ENCODE data around the gene POM121L2. TPM values are rescaled to one million over a fixed set of nuclear protein-coding genes. Genes with fewer than 3 reads are reported as not detected.

The POM121L2 gene
- total and polyA plus RNA-seq, 9 of the 15 experiments (the other 6 are each of a cell fraction or from before 2014, with no cell fraction given) = 0.23 to 0.45 TPM; not detected in 7

DNA sequence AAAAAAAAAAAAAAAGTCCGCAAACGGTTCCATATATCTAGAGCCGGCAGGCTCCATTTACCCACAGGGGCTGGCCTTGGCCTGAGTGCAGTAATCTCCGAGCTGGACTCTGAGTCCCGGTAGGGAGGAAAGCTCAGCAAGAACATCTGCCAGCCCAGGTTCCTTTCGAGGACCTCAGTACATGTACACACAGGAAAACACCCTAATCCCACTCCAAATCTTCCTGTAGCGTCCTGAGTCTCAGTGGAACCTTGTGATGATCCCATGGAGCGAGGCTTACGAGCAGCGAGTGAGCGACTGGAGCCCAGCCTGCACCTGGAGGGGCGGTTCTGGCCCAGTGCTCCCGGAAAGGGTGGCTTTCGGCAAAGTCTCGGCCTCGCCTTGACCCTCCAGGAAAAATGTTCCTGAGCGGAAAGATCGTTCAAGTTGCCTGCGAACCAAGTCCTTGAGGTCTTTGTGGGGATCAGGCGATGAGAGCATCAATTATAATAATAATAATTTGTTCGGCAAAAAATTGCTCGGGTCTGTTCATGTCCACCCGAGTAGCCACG is 32.5 kb downstream of the POM121L2 start (continued):
- TF ChIP-seq ZNF551 (CRISPR knock-in tag; IDR thresholded peaks at IDR 0.05) = no peak
- TF ChIP-seq DNMT1 (IDR thresholded peaks at IDR 0.05) = no peak
- TF ChIP-seq POLR2H (tag; IDR thresholded peaks at IDR 0.05; ENCODE audit: low read depth) = 0 out of 2 replicates have a peak, but pooled peaks have one; percentile 20
- TF ChIP-seq, protein P1, sequence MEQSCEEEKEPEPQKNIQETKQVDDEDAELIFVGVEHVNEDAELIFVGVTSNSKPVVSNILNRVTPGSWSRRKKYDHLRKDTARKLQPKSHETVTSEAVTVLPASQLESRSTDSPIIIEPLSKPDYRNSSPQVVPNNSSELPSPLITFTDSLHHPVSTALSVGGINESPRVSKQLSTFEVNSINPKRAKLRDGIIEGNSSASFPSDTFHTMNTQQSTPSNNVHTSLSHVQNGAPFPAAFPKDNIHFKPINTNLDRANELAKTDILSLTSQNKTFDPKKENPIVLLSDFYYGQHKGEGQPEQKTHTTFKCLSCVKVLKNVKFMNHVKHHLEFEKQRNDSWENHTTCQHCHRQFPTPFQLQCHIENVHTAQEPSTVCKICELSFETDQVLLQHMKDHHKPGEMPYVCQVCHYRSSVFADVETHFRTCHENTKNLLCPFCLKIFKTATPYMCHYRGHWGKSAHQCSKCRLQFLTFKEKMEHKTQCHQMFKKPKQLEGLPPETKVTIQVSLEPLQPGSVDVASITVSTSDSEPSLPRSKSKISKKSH (CRISPR knock-in tag; IDR thresholded peaks at IDR 0.05) = no peak
- TF ChIP-seq EP400 (IDR thresholded peaks at IDR 0.05) = no peak; the same call in 1 of the 2 replicates
- no peak for TF ChIP-seq CEBPG (CRISPR knock-in tag; IDR thresholded peaks at IDR 0.05)
- TF ChIP-seq CEBPG (tag; conservative IDR thresholded peaks at IDR 0.05 in 1 of 2, IDR thresholded peaks at IDR 0.05 in 1 of 2) = no peak; a peak in 1 of 4 replicates
- no peak for TF ChIP-seq HBP1 (CRISPR knock-in tag; IDR thresholded peaks at IDR 0.05)
- TF ChIP-seq, protein P2, sequence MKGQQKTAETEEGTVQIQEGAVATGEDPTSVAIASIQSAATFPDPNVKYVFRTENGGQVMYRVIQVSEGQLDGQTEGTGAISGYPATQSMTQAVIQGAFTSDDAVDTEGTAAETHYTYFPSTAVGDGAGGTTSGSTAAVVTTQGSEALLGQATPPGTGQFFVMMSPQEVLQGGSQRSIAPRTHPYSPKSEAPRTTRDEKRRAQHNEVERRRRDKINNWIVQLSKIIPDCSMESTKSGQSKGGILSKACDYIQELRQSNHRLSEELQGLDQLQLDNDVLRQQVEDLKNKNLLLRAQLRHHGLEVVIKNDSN (CRISPR knock-in tag; IDR thresholded peaks at IDR 0.05) = no peak
- peak; percentile 41; the same call in 1 of the 2 replicates for TF ChIP-seq GABPB1 (CRISPR knock-in tag; IDR thresholded peaks at IDR 0.05)
- TF ChIP-seq ZNF717 (CRISPR knock-in tag; IDR thresholded peaks at IDR 0.05) = no peak
- TF ChIP-seq, protein P3, sequence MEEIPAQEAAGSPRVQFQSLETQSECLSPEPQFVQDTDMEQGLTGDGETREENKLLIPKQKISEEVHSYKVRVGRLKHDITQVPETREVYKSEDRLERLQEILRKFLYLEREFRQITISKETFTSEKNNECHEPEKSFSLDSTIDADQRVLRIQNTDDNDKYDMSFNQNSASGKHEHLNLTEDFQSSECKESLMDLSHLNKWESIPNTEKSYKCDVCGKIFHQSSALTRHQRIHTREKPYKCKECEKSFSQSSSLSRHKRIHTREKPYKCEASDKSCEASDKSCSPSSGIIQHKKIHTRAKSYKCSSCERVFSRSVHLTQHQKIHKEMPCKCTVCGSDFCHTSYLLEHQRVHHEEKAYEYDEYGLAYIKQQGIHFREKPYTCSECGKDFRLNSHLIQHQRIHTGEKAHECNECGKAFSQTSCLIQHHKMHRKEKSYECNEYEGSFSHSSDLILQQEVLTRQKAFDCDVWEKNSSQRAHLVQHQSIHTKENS (CRISPR knock-in tag; IDR thresholded peaks at IDR 0.05) = no peak
- no peak for TF ChIP-seq PTRF (tag; IDR thresholded peaks at IDR 0.05)
- TF ChIP-seq RBFOX2 (IDR thresholded peaks at IDR 0.05; ENCODE audit: low read depth, low read length) = peak; percentile 55; the same call in 1 of the 2 replicates
- 0 out of 2 replicates have a peak, but pooled peaks have one; percentile 21 for TF ChIP-seq ZNF584 (CRISPR knock-in tag; IDR thresholded peaks at IDR 0.05; ENCODE audit: low read depth)
- TF ChIP-seq EZH2 (IDR thresholded peaks at IDR 0.05; ENCODE audit: borderline replicate concordance, low read depth, low read length) = no peak
- TF ChIP-seq SREBF1 (IDR thresholded peaks at IDR 0.05; ENCODE audit: borderline replicate concordance, low read depth, low read length) = no peak
- TF ChIP-seq SMARCE1 (IDR thresholded peaks at IDR 0.05) = no peak
- no peak for TF ChIP-seq DIDO1 (tag; IDR thresholded peaks at IDR 0.05; ENCODE audit: low read depth)
- TF ChIP-seq ETV5 (CRISPR knock-in tag; IDR thresholded peaks at IDR 0.05; ENCODE audit: low read depth) = peak; percentile 29; the same call in 1 of the 2 replicates
- no peak for TF ChIP-seq RAD21 (CRISPR knock-in tag; conservative IDR thresholded peaks at IDR 0.05 in 1 of 2, IDR thresholded peaks at IDR 0.05 in 1 of 2)
- TF ChIP-seq ZC3H8 (IDR thresholded peaks at IDR 0.05) = no peak
- TF ChIP-seq SREBF2 (CRISPR knock-in tag; IDR thresholded peaks at IDR 0.05) = no peak
- TF ChIP-seq ZSCAN32 (CRISPR knock-in tag; IDR thresholded peaks at IDR 0.05) = no peak
- no peak for TF ChIP-seq EWSR1 (IDR thresholded peaks at IDR 0.05; ENCODE audit: borderline replicate concordance, low read depth, partially characterized antibody)
